ENCODE measurements around the gene BRINP2. TPM values are rescaled to one million over a fixed set of nuclear protein-coding genes. Genes with fewer than 3 reads are reported as not detected.
"Not testable (repeated sequence)": the region's sequence is repeated elsewhere in the genome, so short reads cannot be mapped to it uniquely, and the experiment has no call there.

The BRINP2 gene
- total RNA-seq, 2 donors from 2014 or later, result not detected

DNA sequence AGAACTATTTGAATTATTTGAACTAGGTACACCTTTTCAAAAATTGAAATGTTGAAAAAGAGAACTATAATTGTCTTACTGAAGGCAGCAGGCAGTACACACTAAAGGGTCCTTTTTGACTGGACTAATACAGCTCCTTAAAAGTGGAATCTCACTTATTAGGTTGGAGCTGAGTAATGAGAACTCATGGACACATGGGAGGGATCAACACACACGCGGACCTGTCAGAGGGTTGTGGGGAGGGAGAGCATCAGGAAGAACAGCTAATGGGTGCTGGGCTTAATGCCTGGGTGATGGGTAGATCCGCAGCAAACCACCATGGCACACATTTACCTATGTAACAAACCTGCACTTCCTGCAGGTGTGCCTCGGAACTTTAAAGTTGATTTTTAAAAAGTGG is 145.0 kb downstream of the BRINP2 start:
- Histone ChIP-seq H3K9me3 (peaks cover 8% of the 10 kb centered on the region), H3K4me1 (ENCODE audit: control insufficient read depth in 1 of 2, low read depth in 2 of 2) (no peaks in the 10 kb centered on the region), H3K36me3 (no peaks in the 10 kb centered on the region), H3K4me3 (no peak overlapping the region), H3K27me3 (replicated peaks; ENCODE audit: insufficient read depth) (no peaks in the 10 kb centered on the region), H3K27ac (no peak overlapping the region)
- TF ChIP-seq, protein P1, sequence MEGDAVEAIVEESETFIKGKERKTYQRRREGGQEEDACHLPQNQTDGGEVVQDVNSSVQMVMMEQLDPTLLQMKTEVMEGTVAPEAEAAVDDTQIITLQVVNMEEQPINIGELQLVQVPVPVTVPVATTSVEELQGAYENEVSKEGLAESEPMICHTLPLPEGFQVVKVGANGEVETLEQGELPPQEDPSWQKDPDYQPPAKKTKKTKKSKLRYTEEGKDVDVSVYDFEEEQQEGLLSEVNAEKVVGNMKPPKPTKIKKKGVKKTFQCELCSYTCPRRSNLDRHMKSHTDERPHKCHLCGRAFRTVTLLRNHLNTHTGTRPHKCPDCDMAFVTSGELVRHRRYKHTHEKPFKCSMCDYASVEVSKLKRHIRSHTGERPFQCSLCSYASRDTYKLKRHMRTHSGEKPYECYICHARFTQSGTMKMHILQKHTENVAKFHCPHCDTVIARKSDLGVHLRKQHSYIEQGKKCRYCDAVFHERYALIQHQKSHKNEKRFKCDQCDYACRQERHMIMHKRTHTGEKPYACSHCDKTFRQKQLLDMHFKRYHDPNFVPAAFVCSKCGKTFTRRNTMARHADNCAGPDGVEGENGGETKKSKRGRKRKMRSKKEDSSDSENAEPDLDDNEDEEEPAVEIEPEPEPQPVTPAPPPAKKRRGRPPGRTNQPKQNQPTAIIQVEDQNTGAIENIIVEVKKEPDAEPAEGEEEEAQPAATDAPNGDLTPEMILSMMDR (IDR thresholded peaks at IDR 0.05), result no peak
- DNase-seq (ENCODE audit: low spot score) (no peak), ATAC-seq (ENCODE audit: insufficient number of reproducible peaks, low FRiP score, low read depth) (no peak)

DNA sequence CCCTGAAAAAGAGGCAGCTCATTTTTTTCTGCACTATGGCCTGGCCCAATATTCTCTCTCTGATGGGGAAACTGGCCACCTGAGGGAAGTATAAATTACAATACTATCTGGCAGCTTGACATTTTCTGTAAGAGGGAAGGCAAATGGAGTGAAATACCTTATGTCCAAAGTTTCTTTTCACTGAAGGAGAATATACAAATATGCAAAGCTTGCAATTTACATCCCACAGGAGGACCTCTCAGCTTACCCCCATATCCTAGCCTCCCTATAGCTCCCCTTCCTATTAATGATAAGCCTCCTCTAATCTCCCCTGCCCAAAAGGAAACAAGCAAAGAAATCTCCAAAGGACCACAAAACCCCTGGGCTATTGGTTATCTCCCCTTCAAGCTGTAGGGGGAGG is 150.7 kb downstream of the BRINP2 start:
- H3K4me3 ChIP-seq; H3K27ac ChIP-seq; ATAC-seq (ENCODE audit: insufficient number of reproducible peaks, low FRiP score, low read depth); H3K4me1 ChIP-seq (ENCODE audit: control insufficient read depth in 1 of 2, low read depth in 2 of 2); H3K36me3 ChIP-seq; H3K27me3 ChIP-seq (replicated peaks; ENCODE audit: insufficient read depth); H3K9me3 ChIP-seq; DNase-seq (ENCODE audit: low spot score): not testable (repeated sequence)

DNA sequence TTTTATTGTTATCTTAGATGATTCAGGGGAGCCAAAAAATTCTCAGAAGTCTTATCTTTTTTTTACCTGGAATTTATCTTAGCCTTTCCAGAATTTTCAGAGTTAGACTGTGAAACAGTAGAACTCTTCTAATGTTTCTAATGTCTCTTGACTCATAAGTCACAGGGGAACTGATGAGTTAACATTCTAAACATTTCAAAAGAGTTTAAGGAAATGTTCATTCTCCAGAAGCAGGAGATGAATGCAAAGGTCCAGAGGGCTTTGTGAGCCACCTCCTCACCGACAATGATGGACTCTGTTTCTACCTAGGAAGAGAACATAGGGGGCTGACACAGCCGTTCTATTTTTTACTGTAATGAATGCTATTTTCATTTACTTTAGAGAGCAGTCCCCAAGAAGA is 157.5 kb downstream of the BRINP2 start:
- TF ChIP-seq, protein P1 (IDR thresholded peaks at IDR 0.05), result no peak
- Histone ChIP-seq H3K4me1 (ENCODE audit: control insufficient read depth in 1 of 2, low read depth in 2 of 2) (no peaks in the 10 kb centered on the region), H3K36me3 (no peaks in the 10 kb centered on the region), H3K9me3 (no peaks in the 10 kb centered on the region), H3K27me3 (replicated peaks; ENCODE audit: insufficient read depth) (no peaks in the 10 kb centered on the region), H3K27ac (no peak overlapping the region), H3K4me3 (no peak overlapping the region)
- ATAC-seq (ENCODE audit: insufficient number of reproducible peaks, low FRiP score, low read depth) (no peak), DNase-seq (ENCODE audit: low spot score) (no peak)

DNA sequence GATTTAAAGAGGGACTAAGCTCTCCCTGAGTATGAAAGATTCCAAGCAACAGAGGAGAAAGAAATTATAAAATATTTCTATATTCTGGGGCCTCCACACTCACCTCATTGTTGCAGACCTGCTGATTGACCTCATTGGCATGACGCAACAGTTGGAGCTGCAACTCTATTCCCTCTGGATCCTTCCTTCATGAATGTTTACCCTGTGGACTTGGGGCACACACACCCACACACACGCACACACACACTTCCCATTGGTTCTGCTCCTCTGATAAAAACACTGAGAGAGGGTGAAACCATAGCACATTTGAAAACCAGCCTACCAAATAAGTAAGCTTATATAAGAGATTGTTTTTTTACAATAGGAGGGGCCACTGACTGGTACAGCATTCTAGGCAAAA is 159.1 kb downstream of the BRINP2 start:
- TF ChIP-seq, protein P1 (IDR thresholded peaks at IDR 0.05), result no peak
- Histone ChIP-seq H3K4me1 (ENCODE audit: control insufficient read depth in 1 of 2, low read depth in 2 of 2) (no peaks in the 10 kb centered on the region), H3K27ac (no peak overlapping the region), H3K9me3 (no peaks in the 10 kb centered on the region), H3K27me3 (replicated peaks; ENCODE audit: insufficient read depth) (no peaks in the 10 kb centered on the region), H3K36me3 (no peaks in the 10 kb centered on the region), H3K4me3 (no peak overlapping the region)
- ATAC-seq (ENCODE audit: insufficient number of reproducible peaks, low FRiP score, low read depth) (no peak), DNase-seq (ENCODE audit: low spot score) (no peak)

Other genes starting within 250 kb of the BRINP2 start
- under 1 TPM; 0.41 to 0.42 TPM for gene ASTN1, start 6.2 kb upstream of the BRINP2 start, total RNA-seq

Measured in thoracic aorta (tissue), 2 donors.